WI38 (cell line): ENCODE measurements around the gene SFXN3.
A peak's percentile ranks its signal among the peaks of the same experiment; 100 is the strongest.

Experiments
- H3K4me3 ChIP-seq: 2 replicates; pipeline ENCODE4 v1.5.1; 2011; ENCODE audit warnings: low read depth, mild to moderate bottlenecking, control low read depth, low read length
- CTCF ChIP-seq: IDR thresholded peaks from 2 replicates; pipeline ENCODE4 v1.5.1; 2012; ENCODE audit warnings: low read depth, mild to moderate bottlenecking, control low read depth, low read length

SFXN3 gene

GRCh38 chr10:101047961-101048892, 17.2 kb downstream of the SFXN3 start:
- no peak overlapping the region for H3K4me3 ChIP-seq
- TF ChIP-seq CTCF, result no peak

GRCh38 chr10:101050208-101051069, 19.4 kb downstream of the SFXN3 start:
- peak overlapping the region; percentile 23; the same call in 1 of the 2 replicates for H3K4me3 ChIP-seq
- TF ChIP-seq CTCF, result peak; percentile 85

GRCh38 chr10:101052285-101052684, 21.3 kb downstream of the SFXN3 start:
- TF ChIP-seq CTCF, result no peak
- no peak overlapping the region for H3K4me3 ChIP-seq

GRCh38 chr10:101053516-101053915, 22.5 kb downstream of the SFXN3 start:
- H3K4me3 ChIP-seq, result no peak overlapping the region
- TF ChIP-seq CTCF, result no peak

GRCh38 chr10:101054351-101054750, 23.3 kb downstream of the SFXN3 start:
- TF ChIP-seq CTCF, result no peak
- no peak overlapping the region for H3K4me3 ChIP-seq

GRCh38 chr10:101054876-101055275, 23.8 kb downstream of the SFXN3 start:
- no peak overlapping the region for H3K4me3 ChIP-seq
- TF ChIP-seq CTCF, result no peak
